Measurements from ENCODE around the gene INHBE.
"Not testable (repeated sequence)": the region's sequence is repeated elsewhere in the genome, so short reads cannot be mapped to it uniquely, and the experiment has no call there.

Gene INHBE

GRCh38 chr12:57431654-57432188, 23.4 kb upstream of the INHBE start:
- Mint-ChIP-seq H3K9me3 (no peaks in the 10 kb centered on the region), H3K4me1 (peaks cover 35% of the 10 kb centered on the region), H3K36me3 (no peaks in the 10 kb centered on the region), H3K27me3 (no peaks in the 10 kb centered on the region), H3K27ac (peak overlapping the region; percentile 100), H3K4me3 (peak overlapping the region; percentile 97)
- no peak for ATAC-seq

DNA sequence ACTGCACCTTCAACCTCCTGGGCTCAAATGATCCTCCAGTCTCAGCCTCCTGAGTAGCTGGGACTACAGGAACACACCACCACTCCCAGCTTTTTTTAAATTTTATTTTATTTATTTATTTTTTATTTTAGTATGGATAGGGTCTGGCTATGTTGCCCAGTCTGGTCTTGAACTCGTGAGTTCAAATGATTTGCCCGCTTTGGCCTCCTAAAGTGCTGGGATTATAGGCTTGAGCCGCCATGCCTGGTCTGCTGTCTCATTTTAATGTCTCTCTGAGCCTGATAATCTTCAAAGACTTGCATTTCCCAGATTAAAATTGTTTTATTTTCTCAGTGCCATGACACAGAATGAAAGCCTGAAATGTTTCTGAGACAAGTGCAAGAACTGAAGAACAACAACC, 21.7 kb upstream of the INHBE start:
- no peak for ATAC-seq
- Mint-ChIP-seq H3K27ac (no peak overlapping the region), H3K4me3 (no peak overlapping the region), H3K9me3 (no peaks in the 10 kb centered on the region), H3K27me3 (no peaks in the 10 kb centered on the region), H3K36me3 (no peaks in the 10 kb centered on the region), H3K4me1 (peaks cover 24% of the 10 kb centered on the region)

DNA sequence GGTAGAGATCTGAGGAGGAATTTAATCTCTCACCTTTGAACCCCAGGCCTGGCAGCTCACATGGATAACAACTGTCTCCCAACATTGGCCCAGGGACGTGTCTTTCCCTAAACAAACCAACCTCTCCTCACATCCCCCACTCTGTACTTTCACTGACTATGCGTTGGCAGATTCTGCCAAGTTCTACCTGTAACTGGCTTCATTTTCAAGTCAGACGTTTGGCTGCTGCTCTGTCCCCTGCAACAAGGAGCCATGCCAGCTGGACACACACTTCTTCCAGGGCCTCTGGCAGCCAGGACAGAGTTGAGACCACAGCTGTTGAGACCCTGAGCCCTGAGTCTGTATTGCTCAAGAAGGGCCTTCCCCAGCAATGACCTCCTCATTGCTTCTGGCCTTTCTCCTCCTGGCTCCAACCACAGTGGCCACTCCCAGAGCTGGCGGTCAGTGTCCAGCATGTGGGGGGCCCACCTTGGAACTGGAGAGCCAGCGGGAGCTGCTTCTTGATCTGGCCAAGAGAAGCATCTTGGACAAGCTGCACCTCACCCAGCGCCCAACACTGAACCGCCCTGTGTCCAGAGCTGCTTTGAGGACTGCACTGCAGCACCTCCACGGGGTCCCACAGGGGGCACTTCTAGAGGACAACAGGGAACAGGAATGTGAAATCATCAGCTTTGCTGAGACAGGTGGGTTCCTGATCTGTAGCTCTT, 20.4 kb upstream of the INHBE start, which contains the start of gene INHBC:
INHBC (plus strand) TSS at position 268 of the 707 bp plus-strand sequence; CDS start at position 371, 103 bp downstream.
- Mint-ChIP-seq H3K9me3 (no peaks in the 10 kb centered on the region), H3K4me1 (peaks cover 14% of the 10 kb centered on the region), H3K4me3 (no peak within 1 kb of the TSS)

GRCh38 chr12:57435293-57435692, 19.8 kb upstream of the INHBE start:
- peaks cover 10% of the 10 kb centered on the region for H3K4me1 Mint-ChIP-seq
- H3K4me3 Mint-ChIP-seq, result no peak overlapping the region
- no peak for ATAC-seq
- no peaks in the 10 kb centered on the region for H3K27me3 Mint-ChIP-seq
- H3K36me3 Mint-ChIP-seq, result no peaks in the 10 kb centered on the region
- no peaks in the 10 kb centered on the region for H3K9me3 Mint-ChIP-seq
- no peak overlapping the region for H3K27ac Mint-ChIP-seq

More for the DNA sequence above, 20.4 kb upstream of the INHBE start, which contains the start of gene INHBC:
- no peaks in the 10 kb centered on the region for H3K36me3 Mint-ChIP-seq
- H3K27ac Mint-ChIP-seq, result peak within 1 kb of the TSS; percentile 5
- no peaks in the 10 kb centered on the region for H3K27me3 Mint-ChIP-seq
- ATAC-seq, result no peak

DNA sequence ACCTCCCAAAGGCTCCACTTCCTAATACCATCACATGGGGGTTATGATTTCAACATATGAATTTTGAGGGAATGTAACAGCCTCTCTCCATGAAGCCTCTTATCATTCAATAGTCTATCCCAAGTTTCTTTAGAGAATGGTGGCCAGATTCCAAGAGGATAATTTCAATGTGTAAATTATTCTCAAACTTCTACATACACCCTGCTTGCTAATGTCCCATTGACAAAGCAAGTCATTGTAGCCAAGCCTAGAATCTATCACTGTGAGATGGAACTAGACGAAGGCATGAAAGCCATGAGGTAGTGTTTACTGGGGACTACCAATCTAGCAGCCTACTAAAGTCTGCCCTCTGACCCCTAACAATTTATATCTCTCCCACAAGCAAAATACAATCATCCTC, 16.7 kb upstream of the INHBE start:
- ATAC-seq, result no peak
- Mint-ChIP-seq H3K27me3 (peaks cover 8% of the 10 kb centered on the region), H3K4me1 (no peaks in the 10 kb centered on the region), H3K27ac (no peak overlapping the region), H3K36me3 (peaks cover 6% of the 10 kb centered on the region), H3K4me3 (no peak overlapping the region), H3K9me3 (peaks cover 4% of the 10 kb centered on the region)

GRCh38 chr12:57439762-57440266, 15.3 kb upstream of the INHBE start:
- Mint-ChIP-seq H3K27ac (no peak overlapping the region), H3K4me1 (peaks cover under 1% of the 10 kb centered on the region), H3K27me3 (peaks cover 8% of the 10 kb centered on the region), H3K36me3 (peaks cover 6% of the 10 kb centered on the region), H3K4me3 (no peak overlapping the region), H3K9me3 (peaks cover 4% of the 10 kb centered on the region)
- no peak for ATAC-seq

DNA sequence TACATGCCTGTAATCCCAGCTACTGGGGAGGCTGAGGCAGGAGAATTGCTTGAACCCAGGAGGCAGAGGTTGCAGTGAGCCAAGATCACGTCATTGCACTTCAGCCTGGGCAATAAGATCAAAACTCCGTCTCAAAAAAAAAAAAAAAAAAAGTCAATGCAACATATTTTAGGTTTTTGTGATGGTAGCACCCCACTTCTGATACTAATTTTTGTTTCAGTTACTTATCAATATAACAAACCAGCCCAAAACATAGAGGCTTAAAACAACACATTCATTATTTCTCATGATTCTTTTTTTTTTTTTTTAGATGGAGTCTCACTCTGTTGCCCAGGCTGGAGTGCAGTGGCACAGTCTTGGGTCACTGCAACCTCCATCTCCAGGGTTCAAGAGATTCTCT, 13.7 kb upstream of the INHBE start:
- not testable (repeated sequence) for H3K27me3 Mint-ChIP-seq, H3K36me3 Mint-ChIP-seq, H3K9me3 Mint-ChIP-seq, ATAC-seq, H3K4me1 Mint-ChIP-seq, H3K27ac Mint-ChIP-seq, H3K4me3 Mint-ChIP-seq

- Mint-ChIP-seq H3K36me3 (peaks cover 6% of the 10 kb centered on the region), H3K9me3 (peaks cover 4% of the 10 kb centered on the region), H3K27me3 (peaks cover 8% of the 10 kb centered on the region), H3K4me3 (no peak overlapping the region), H3K27ac (no peak overlapping the region), H3K4me1 (peaks cover 8% of the 10 kb centered on the region)
- ATAC-seq, result no peak
Measured at GRCh38 chr12:57441846-57442427, 13.2 kb upstream of the INHBE start.

DNA sequence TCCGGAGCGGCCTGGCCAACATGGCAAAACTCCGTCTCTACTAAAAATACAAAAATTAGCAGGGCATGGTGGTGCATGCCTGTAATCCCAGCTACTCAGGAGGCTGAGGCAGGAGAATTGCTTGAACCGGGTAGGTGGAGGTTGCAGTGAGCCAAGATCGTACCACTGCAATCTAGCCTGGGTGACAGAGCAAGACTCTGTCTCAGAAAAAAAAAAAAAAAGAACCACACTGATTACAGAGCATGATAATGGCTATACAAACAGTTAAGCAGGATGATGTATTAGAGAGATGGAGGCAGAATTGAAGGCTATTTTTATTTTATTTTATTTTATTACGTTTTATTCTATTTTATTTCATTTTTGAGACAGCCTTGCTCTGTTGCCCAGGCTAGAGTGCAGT, 10.8 kb upstream of the INHBE start:
- ATAC-seq, H3K27ac Mint-ChIP-seq, H3K4me3 Mint-ChIP-seq, H3K27me3 Mint-ChIP-seq, H3K4me1 Mint-ChIP-seq, H3K9me3 Mint-ChIP-seq, H3K36me3 Mint-ChIP-seq: not testable (repeated sequence)

DNA sequence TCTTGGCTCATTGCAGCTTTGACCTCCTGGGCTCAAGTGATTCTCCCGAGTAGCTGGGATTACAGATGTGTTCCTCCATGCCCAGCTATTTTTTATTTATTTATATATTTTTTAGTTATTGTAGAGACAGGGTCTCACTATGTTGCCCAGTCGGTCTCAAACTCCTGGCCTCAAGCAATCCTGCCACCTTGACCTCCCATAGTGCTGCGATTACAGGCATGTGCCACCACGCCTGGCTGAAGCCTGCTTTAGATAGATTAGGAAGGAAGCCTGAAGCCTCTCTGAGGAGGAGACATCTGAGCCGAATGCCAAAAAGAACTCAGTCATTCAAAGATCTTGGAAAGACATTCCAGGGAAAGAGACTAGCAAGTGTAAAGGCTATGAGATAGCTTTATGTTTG, 10.4 kb upstream of the INHBE start:
- H3K9me3 Mint-ChIP-seq, result peaks cover 4% of the 10 kb centered on the region
- peaks cover 6% of the 10 kb centered on the region for H3K36me3 Mint-ChIP-seq
- no peak overlapping the region for H3K4me3 Mint-ChIP-seq
- peaks cover 8% of the 10 kb centered on the region for H3K27me3 Mint-ChIP-seq
- H3K27ac Mint-ChIP-seq, result peak overlapping the region; percentile 6
- no peak for ATAC-seq
- peaks cover 8% of the 10 kb centered on the region for H3K4me1 Mint-ChIP-seq

- Mint-ChIP-seq H3K36me3 (peaks cover 6% of the 10 kb centered on the region), H3K4me1 (peaks cover 14% of the 10 kb centered on the region), H3K4me3 (no peak overlapping the region), H3K27me3 (no peaks in the 10 kb centered on the region), H3K27ac (no peak overlapping the region), H3K9me3 (no peaks in the 10 kb centered on the region)
- no peak for ATAC-seq
Measured at GRCh38 chr12:57446292-57446960, 8.7 kb upstream of the INHBE start.

- no peaks in the 10 kb centered on the region for H3K36me3 Mint-ChIP-seq
- no peak overlapping the region for H3K4me3 Mint-ChIP-seq
- H3K4me1 Mint-ChIP-seq, result peaks cover 20% of the 10 kb centered on the region
- ATAC-seq, result no peak
- H3K27ac Mint-ChIP-seq, result no peak overlapping the region
- H3K27me3 Mint-ChIP-seq, result no peaks in the 10 kb centered on the region
- H3K9me3 Mint-ChIP-seq, result no peaks in the 10 kb centered on the region
Measured at GRCh38 chr12:57448669-57449068, 6.4 kb upstream of the INHBE start.

- H3K4me1 Mint-ChIP-seq, result peaks cover 20% of the 10 kb centered on the region
Measured at GRCh38 chr12:57449375-57449774, 5.7 kb upstream of the INHBE start.

DNA sequence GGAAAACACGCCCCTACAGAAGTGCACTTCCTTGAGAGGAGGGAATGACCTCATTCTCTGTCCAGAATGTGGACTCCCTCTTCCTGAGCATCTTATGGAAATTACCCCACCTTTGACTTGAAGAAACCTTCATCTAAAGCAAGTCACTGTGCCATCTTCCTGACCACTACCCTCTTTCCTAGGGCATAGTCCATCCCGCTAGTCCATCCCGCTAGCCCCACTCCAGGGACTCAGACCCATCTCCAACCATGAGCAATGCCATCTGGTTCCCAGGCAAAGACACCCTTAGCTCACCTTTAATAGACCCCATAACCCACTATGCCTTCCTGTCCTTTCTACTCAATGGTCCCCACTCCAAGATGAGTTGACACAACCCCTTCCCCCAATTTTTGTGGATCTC, 5.0 kb upstream of the INHBE start:
- ATAC-seq, result no peak
- Mint-ChIP-seq H3K27me3 (no peaks in the 10 kb centered on the region), H3K36me3 (no peaks in the 10 kb centered on the region), H3K4me1 (peaks cover 17% of the 10 kb centered on the region), H3K4me3 (no peak overlapping the region), H3K9me3 (no peaks in the 10 kb centered on the region), H3K27ac (peak overlapping the region; percentile 26)

More at GRCh38 chr12:57449375-57449774, 5.7 kb upstream of the INHBE start:
- no peaks in the 10 kb centered on the region for H3K36me3 Mint-ChIP-seq
- H3K27ac Mint-ChIP-seq, result no peak overlapping the region
- H3K4me3 Mint-ChIP-seq, result no peak overlapping the region
- H3K27me3 Mint-ChIP-seq, result no peaks in the 10 kb centered on the region
- no peak for ATAC-seq
- no peaks in the 10 kb centered on the region for H3K9me3 Mint-ChIP-seq

- Mint-ChIP-seq H3K4me1 (peaks cover 22% of the 10 kb centered on the region), H3K9me3 (no peaks in the 10 kb centered on the region), H3K27me3 (no peaks in the 10 kb centered on the region), H3K36me3 (no peaks in the 10 kb centered on the region), H3K27ac (peak overlapping the region; percentile 26), H3K4me3 (no peak overlapping the region)
- ATAC-seq, result no peak
Measured at GRCh38 chr12:57451233-57451778, 3.8 kb upstream of the INHBE start.

All from stimulated activated memory B cell treated with anti-CD40 and anti-IgM and Interleukin-4, amounts not matched to agents 10 μg/mL and 1 μg/mL and 100 μg/mL, for 72 hours (primary cell).